LNCaP clone FGC (cell line): ENCODE measurements around the gene MDN1.

ENCODE experiments used
- DNase-seq: peaks from one replicate; pipeline ENCODE4 v3.0.0-alpha.2; 2011; ENCODE audit warnings: low read depth
- H3K4me3 ChIP-seq: 2 replicates; pipeline ENCODE4 v1.5.1; 2011; ENCODE audit warnings: mild to moderate bottlenecking, low read depth, low read length, control low read depth
- CTCF ChIP-seq: IDR thresholded peaks from 2 replicates; pipeline ENCODE4 v1.5.1; 2012; ENCODE audit warnings: mild to moderate bottlenecking; ENCODE audit not compliant: control insufficient read depth, insufficient read depth; ENCODE audit errors: extremely low read depth

The MDN1 gene

GRCh38 chr6:89782222-89782621, 37.4 kb downstream of the MDN1 start:
- no peak for DNase-seq
- no peak overlapping the region for H3K4me3 ChIP-seq
- no peak for TF ChIP-seq CTCF

GRCh38 chr6:89781070-89782034, 38.2 kb downstream of the MDN1 start:
- H3K4me3 ChIP-seq = no peak overlapping the region
- no peak for DNase-seq
- no peak for TF ChIP-seq CTCF

GRCh38 chr6:89777455-89777854, 42.1 kb downstream of the MDN1 start:
- no peak for DNase-seq
- no peak for TF ChIP-seq CTCF
- H3K4me3 ChIP-seq = no peak overlapping the region

GRCh38 chr6:89776583-89777233, 42.9 kb downstream of the MDN1 start:
- no peak for DNase-seq
- TF ChIP-seq CTCF = no peak
- no peak overlapping the region for H3K4me3 ChIP-seq

- no peak for DNase-seq
- no peak overlapping the region for H3K4me3 ChIP-seq
- TF ChIP-seq CTCF = no peak
Measured at GRCh38 chr6:89775150-89775549, 44.4 kb downstream of the MDN1 start.

- no peak for DNase-seq
- no peak overlapping the region for H3K4me3 ChIP-seq
- TF ChIP-seq CTCF = no peak
Measured at GRCh38 chr6:89769572-89769971, 50.0 kb downstream of the MDN1 start.
